GM12874 (cell line): ENCODE measurements around the gene SRA1.

Experiments
- TF ChIP-seq, protein P1 (sequence below): IDR thresholded peaks from 2 replicates; pipeline ENCODE4 v1.5.1; 2011; ENCODE audit warnings: low read depth, mild to moderate bottlenecking, control low read depth, low read length, moderate library complexity; ENCODE audit not compliant: insufficient read depth

The SRA1 gene

DNA sequence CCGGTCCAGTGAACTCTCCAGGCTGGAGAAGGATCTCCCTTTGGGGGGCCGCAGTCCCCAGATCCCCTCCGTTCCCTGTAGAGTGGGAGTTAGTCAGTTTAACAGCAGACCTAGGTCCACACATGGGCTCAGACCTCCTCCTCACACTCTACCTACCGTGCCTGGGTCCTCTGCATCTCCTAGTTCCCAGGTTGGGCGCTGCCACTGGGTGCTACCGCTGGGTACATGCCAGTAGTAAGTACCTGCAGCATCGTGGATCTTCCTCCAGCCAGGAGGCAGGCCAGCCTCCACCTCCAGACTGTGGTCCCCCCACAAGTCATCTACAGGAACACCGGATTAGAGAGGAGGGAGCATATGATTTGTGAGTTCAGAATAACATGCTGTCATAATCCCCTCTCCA lies 6.3 kb upstream of the SRA1 start:
- TF ChIP-seq, protein P1, sequence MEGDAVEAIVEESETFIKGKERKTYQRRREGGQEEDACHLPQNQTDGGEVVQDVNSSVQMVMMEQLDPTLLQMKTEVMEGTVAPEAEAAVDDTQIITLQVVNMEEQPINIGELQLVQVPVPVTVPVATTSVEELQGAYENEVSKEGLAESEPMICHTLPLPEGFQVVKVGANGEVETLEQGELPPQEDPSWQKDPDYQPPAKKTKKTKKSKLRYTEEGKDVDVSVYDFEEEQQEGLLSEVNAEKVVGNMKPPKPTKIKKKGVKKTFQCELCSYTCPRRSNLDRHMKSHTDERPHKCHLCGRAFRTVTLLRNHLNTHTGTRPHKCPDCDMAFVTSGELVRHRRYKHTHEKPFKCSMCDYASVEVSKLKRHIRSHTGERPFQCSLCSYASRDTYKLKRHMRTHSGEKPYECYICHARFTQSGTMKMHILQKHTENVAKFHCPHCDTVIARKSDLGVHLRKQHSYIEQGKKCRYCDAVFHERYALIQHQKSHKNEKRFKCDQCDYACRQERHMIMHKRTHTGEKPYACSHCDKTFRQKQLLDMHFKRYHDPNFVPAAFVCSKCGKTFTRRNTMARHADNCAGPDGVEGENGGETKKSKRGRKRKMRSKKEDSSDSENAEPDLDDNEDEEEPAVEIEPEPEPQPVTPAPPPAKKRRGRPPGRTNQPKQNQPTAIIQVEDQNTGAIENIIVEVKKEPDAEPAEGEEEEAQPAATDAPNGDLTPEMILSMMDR, result no peak

DNA sequence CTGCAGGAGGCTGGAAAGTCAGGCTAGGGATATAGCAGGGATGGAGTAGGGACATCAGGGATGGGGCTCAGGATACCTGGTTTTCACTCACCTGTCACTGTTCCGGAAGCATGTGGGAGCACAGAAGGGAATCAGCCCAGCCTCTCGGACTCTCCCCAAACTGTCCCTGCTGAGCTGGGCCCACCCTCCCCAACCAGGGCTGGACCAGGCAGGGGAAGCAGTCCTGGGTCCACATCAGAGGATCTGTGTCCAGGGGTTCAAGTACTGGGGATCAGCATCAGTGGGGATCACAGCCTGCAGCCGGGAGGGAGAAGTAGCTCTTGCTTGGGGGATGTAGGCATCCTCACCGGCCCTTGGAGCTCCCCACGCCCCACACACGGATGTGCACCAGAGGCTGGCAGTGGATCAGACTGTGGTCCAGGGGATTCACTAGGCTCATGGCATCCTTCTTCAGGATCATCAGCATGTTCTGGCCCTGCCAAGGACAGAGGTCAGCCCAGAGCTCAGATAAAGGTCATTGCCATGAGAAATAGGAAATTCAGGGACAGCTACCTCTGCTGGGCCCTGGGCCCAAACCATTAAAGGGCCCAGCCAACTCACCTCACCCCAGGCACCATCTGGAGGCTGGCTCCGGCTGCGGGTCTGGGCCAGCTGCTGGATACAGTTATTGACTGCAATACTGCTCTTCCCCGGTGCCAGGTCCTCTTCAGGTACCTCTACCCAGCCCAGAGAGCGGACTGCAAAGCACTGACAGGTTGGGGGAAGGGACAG lies 4.7 kb upstream of the SRA1 start:
- TF ChIP-seq, protein P1, result no peak

DNA sequence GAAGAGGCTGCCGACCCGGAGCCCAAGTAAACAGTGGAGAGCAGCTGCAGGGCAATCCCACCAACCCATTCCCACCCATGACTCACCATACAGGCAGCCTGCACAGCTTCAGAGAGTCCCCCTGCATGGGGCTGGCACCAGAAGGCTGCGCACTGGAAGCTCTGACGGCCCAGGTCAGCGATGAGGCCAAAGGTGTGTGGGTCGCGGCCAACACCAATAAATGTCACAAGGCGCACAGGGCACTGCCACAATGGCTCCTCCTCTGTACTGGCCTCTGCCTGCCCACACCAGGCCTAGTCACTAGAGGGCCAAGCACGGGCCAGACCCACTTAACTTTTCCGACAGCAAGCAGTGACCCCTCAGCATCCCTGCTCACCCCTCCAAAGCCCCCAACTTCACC lies 3.0 kb upstream of the SRA1 start:
- TF ChIP-seq, protein P1, result no peak

DNA sequence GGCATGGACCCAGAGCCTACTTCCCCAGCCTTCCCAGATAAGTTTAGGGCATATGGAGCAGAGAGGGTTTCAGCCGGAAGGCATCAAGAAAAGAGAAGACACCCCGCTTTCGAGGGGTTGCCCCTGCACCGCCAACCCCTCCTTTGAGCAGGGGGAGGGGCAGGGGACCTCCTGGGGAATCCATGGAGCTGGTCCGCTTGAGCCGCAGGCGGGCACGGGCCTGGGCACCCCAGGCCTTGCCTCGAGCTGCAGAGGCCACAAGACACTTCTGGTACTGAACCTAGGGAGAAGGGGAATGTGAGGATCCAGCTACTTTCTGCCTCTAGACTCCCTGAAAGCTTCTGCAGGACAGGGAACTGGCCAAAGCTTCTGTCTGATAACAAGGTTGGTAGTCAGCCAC lies 1.3 kb upstream of the SRA1 start:
- TF ChIP-seq, protein P1, result no peak

DNA sequence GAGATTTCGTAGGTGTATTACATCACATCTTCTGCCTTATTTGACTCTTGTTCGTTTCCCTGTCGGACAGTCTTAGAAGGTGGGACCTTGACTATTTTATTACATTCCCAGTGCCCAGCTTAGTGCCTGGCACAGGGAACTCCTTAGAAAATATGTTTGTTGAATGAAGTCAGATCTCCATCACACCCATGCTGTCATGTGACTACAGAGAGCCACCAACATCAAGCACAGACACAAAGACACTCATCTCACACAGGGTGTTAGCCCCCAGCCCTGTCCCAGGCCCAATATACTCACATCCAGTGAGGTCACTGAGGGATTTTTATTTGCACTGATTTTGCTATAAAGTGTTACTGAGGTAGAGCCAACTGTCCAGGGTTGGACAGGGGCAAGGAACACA lies 692 bp upstream of the SRA1 start:
- TF ChIP-seq, protein P1, result no peak

DNA sequence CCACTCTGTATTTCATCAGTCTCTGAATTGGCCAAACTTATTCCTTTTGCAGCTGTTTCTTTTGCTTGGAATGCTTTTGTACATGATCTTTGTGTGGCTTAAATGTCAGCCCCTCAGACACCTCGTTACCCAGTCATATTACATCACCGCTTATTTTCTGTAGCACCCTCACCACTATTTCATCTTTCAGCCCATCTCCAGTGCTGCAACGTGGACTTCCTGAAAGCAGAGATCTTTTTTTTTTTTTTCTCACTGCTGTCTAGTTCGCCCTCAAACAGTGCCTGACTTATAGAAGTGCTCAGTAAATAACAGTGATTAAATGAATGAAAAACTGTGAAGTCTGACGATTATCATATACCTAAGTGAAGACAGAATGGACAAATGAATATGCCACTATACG lies 835 bp downstream of the SRA1 start:
- TF ChIP-seq, protein P1, result no peak

DNA sequence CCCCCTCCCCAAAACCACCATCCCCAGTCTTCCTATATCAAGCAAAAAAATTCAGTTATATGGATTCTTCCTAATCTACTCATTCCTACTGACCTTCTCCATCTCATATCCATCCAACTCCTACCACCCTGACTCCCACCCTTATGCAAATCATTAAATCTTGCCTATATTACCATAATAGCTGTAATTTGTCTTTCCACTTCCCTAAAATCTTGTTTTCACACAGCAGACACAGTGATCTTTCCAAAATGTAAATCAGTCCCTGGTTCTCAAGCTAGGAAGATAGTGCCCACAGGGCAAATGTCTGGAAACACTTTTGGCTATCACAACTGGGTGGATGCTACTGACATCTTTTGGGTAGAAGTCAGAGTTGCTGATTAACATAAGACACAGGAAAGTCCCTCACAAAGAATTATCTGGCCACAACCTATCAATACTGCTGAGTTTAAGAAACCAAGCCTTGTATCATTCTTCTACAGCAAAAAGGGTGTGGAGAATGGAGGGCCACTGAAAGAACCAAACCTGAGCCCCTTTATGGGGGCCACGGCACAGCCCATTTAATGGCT lies 1.4 kb downstream of the SRA1 start:
- TF ChIP-seq, protein P1, result no peak
